GM10266 (cell line): Measurements from ENCODE around the gene SPOPL.

ENCODE experiments used
- DNase-seq: peaks from one replicate; pipeline ENCODE4 v3.0.0; 2012; ENCODE audit errors: extremely low spot score
- TF ChIP-seq, protein P1 (sequence below): IDR thresholded peaks from 2 replicates; pipeline ENCODE4 v1.5.1; 2012; ENCODE audit warnings: mild to moderate bottlenecking, low read depth; ENCODE audit not compliant: control insufficient read depth, insufficient read depth; ENCODE audit errors: missing control alignments

SPOPL gene

DNA sequence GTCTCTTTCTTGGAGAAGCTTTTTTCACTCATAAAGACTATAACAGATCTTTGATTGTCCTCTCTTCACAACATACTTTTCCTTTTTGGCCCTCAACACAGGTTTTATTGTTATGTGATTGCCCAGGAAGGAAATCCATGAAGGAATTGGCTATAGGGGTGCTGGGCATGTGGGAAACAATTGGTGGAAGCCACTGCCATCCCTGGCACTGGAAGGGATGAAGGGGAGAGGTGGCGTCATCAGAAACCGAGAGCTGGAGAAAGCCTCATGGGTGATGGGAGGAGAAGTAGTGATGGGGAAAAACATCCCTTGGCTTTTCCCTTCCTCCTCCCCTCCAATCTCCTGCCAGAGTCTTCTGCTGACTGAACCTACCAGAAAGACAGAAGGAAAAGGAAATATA, 106.2 kb downstream of the SPOPL start:
- TF ChIP-seq, protein P1, sequence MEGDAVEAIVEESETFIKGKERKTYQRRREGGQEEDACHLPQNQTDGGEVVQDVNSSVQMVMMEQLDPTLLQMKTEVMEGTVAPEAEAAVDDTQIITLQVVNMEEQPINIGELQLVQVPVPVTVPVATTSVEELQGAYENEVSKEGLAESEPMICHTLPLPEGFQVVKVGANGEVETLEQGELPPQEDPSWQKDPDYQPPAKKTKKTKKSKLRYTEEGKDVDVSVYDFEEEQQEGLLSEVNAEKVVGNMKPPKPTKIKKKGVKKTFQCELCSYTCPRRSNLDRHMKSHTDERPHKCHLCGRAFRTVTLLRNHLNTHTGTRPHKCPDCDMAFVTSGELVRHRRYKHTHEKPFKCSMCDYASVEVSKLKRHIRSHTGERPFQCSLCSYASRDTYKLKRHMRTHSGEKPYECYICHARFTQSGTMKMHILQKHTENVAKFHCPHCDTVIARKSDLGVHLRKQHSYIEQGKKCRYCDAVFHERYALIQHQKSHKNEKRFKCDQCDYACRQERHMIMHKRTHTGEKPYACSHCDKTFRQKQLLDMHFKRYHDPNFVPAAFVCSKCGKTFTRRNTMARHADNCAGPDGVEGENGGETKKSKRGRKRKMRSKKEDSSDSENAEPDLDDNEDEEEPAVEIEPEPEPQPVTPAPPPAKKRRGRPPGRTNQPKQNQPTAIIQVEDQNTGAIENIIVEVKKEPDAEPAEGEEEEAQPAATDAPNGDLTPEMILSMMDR = no peak
- DNase-seq = no peak

DNA sequence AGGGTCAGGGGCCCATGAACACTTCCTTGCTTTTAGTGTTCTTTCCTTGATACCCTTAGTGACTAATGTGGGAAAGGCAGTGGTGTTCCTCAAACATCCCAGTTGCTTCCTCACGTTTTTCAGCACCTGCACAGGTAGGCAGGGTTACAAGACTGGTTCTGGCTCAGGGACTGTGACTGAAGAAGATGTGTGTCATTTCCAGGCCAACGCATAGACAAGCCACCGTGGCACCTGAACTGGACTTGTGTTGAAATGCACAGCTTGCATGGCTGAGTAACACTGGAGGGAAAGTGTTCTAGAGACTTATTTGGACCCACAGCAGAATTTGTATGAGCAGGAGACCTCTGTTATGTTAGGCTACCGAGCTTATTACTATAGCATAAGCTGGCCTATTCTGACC, 107.9 kb downstream of the SPOPL start:
- TF ChIP-seq, protein P1 = no peak
- DNase-seq = no peak

DNA sequence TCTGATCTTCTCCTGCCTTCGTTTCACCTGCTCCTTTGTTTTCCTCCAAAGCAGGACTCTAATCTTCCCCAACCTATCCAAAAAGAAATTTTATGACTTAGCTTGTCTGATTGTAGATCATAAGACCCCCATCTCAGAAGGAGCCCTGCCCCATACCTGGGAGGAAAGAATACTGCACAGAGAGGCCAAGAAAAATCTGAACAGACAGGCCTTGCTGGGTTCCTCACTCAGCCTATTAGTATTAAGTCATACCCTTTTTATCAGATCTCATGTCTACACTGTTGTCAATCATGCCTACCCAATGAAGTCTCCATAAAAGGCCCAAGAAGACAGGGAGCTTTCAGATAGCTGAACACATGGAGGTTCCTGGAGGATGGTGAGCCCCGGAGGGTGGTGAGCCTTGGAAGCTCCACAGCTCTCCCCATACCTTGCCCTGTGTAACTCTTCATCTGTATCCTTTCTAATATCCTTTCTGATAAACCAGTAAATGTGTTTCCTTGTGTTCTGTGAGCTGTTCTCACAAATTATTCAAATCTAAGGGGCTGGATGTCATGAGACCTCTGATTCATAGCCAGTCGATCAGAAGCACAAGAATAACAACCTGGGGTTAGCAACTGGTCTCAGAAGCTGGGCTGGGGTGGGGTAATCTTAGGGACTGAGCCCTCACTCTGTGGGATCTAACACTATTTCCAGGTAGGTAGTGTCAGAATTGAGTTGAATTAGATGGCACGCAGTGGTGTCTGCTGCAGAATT, 108.8 kb downstream of the SPOPL start:
- no peak for DNase-seq
- TF ChIP-seq, protein P1 = no peak

DNA sequence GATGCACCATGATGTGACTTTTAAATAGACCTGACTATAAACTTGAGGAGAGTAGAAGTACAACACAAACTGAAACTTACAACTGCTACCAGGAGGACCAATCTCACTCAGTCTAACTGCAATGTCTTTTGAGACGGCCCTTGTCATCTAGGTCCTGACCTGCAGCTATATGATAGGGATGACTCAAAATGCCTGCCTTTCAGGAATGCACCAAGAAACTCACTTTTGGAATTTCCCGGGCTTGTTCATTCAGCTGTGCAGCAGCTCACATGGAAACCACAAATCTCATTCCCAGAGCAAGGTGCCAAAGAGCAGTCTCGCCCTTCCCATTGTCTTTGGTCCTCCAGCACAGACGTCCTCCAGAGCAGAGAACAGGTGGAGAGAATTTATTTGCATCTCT, 113.7 kb downstream of the SPOPL start:
- DNase-seq = no peak
- TF ChIP-seq, protein P1 = no peak

DNA sequence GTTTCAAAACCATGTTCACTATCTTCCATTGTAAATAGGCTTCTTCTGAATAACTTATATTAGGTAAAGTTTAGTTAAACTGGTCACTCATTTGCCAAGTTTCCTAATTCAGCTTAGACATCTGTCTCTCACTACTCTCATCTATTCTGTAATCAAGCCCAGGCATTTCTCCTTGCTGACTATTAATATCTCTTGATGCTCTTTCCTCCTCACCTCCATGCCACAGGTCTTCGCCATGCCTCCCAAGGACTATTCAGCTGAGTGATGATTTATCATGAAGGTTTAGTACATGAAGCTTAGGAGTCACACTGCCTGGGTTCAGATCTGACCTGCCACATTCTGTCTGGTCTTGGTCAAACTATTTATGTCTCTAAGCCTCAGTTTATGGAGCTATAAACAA, 115.5 kb downstream of the SPOPL start:
- no peak for DNase-seq
- TF ChIP-seq, protein P1 = no peak

DNA sequence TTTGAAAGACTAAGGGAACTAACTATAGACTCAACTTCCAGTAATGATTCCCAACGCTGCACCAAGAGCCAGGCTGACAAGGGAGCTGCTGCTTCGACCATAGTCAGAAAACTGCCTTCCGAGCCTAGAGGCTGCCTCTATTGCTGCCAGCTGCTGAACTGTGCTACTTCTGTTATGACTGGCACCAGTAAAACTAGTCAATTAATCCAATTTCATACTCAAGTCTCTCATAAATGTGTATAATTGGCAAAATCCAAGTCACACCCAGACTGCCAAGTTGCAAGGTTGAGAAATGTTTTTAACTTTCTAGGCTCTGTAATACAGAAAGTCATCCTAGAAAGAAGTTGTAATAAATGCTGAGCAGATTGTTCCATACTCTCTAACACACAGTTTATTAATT, 117.4 kb downstream of the SPOPL start:
- TF ChIP-seq, protein P1 = no peak
- no peak for DNase-seq

DNA sequence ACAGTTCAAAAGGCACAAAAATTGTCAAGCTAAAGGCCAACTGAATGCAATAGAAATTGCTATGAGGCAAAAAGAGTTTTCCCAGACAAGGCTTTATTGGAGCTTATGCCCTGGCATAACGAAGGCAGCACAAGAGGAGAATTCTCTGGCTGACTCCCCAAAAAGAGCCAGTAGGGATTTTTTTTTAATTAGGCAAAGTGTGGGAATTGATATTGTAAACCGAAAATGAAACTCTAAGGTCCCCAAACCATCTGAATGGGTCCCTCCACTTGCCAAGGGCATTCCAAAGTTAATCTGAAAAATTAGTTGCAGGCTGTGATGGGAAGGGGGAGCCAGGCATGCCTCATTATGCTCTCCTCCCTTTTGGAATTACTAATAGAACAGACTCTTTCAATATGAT, 118.9 kb downstream of the SPOPL start:
- TF ChIP-seq, protein P1 = no peak
- no peak for DNase-seq
